WTC11 (cell line): Measurements from ENCODE around the gene RBM20.

Source experiments
- ELF4 ChIP-seq: sonication (generic); formaldehyde crosslinking; IDR thresholded peaks from 2 replicates; pipeline ENCODE4 v1.8.1; 2022; ENCODE audit warnings: low read depth, mild to moderate bottlenecking, moderate library complexity, missing genetic modification reagents
- GABPB1 ChIP-seq: sonication (generic); formaldehyde crosslinking; IDR thresholded peaks from 2 replicates; pipeline ENCODE4 v1.8.1; 2023; ENCODE audit warnings: mild to moderate bottlenecking, missing genetic modification reagents
- MLX ChIP-seq: sonication (generic); formaldehyde crosslinking; IDR thresholded peaks from 2 replicates; pipeline ENCODE4 v1.8.1; 2023; ENCODE audit warnings: mild to moderate bottlenecking, missing genetic modification reagents, moderate library complexity
- NR3C1 ChIP-seq: sonication (generic); formaldehyde crosslinking; conservative IDR thresholded peaks from 2 replicates; pipeline ENCODE4 v1.8.1; 2023; ENCODE audit warnings: low read depth, mild to moderate bottlenecking, missing genetic modification reagents
- TEAD4 ChIP-seq: sonication (generic); formaldehyde crosslinking; IDR thresholded peaks from 2 replicates; pipeline ENCODE4 v1.8.0; 2022; ENCODE audit warnings: mild to moderate bottlenecking, missing genetic modification reagents
- ZBTB21 ChIP-seq: sonication (generic); formaldehyde crosslinking; IDR thresholded peaks from 2 replicates; pipeline ENCODE4 v1.8.1; 2023; ENCODE audit warnings: mild to moderate bottlenecking, missing genetic modification reagents, borderline replicate concordance
- ZNF121 ChIP-seq: sonication (generic); formaldehyde crosslinking; IDR thresholded peaks from 2 replicates; pipeline ENCODE4 v1.8.0; 2023; ENCODE audit warnings: missing genetic modification reagents
- ZNF232 ChIP-seq: sonication (generic); formaldehyde crosslinking; IDR thresholded peaks from 2 replicates; pipeline ENCODE4 v1.8.0; 2022; ENCODE audit warnings: mild to moderate bottlenecking, missing genetic modification reagents
- TF ChIP-seq, protein P1 (sequence below): sonication (generic); formaldehyde crosslinking; IDR thresholded peaks from 2 replicates; pipeline ENCODE4 v1.8.0; 2022; ENCODE audit warnings: mild to moderate bottlenecking, missing genetic modification reagents
- TF ChIP-seq, protein P2 (sequence below): fragments of 200-600 bp; IDR thresholded peaks from 2 replicates; pipeline ENCODE4 v1.8.0; 2022; ENCODE audit warnings: antibody characterized with exemption
- TF ChIP-seq, protein P3 (sequence below): sonication (generic); formaldehyde crosslinking; IDR thresholded peaks from 2 replicates; pipeline ENCODE4 v1.8.1; 2022; ENCODE audit warnings: missing genetic modification reagents, borderline replicate concordance
- TF ChIP-seq, protein P4 (sequence below): sonication (generic); formaldehyde crosslinking; conservative IDR thresholded peaks from 2 replicates; pipeline ENCODE4 v1.8.1; 2022; ENCODE audit warnings: mild to moderate bottlenecking, missing genetic modification reagents
- TF ChIP-seq, protein P5 (sequence below): sonication (generic); formaldehyde crosslinking; IDR thresholded peaks from 2 replicates; pipeline ENCODE4 v1.8.1; 2023; ENCODE audit warnings: mild to moderate bottlenecking, missing genetic modification reagents, moderate library complexity

DNA sequence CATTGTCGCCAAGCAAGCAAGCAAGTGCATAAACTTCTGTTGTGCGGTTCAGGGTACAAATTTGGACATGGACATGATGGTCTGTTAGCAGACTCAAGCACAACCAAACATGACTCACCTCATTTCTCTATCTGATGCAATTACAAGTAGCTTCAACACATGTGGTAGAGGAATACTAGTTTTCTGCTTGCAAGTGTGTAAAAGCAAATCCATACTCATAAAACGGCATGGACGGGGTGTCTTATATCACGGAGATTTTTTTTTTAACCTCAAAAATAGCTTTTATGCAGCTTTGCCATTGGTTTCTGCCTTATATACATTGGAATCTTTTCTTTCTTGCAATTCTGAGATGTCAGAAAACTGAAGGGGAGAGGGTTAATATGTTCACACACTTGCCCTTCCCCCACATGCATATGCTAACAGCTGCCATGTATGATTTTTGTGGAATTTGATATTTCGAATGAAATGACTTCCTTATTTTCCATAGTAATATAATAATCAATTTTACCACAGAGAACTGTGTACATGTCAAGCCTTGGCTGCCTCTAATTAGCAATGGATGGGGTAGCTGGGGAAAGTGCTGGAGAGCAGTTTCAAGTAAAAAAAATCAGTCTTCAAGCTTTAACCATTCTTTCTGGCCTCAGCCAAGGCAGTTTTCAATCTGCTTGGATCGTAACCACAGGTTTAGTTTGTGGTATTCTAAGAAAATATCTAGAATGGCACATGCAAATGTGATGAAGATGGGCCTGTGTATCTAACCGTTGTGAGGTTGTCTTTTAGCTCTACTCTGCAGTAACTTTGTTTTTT lies 121.6 kb downstream of the RBM20 start:
- TF ChIP-seq MLX (no peak), ZBTB21 (CRISPR knock-in tag) (no peak), GABPB1 (CRISPR knock-in tag) (peak; percentile 73), NR3C1 (CRISPR knock-in tag) (no peak), ELF4 (CRISPR knock-in tag) (no peak), TEAD4 (CRISPR knock-in tag) (no peak), ZNF121 (CRISPR knock-in tag) (no peak), ZNF232 (CRISPR knock-in tag) (no peak)
- TF ChIP-seq, protein P1, sequence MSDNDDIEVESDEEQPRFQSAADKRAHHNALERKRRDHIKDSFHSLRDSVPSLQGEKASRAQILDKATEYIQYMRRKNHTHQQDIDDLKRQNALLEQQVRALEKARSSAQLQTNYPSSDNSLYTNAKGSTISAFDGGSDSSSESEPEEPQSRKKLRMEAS (CRISPR knock-in tag), result no peak
- TF ChIP-seq, protein P2, sequence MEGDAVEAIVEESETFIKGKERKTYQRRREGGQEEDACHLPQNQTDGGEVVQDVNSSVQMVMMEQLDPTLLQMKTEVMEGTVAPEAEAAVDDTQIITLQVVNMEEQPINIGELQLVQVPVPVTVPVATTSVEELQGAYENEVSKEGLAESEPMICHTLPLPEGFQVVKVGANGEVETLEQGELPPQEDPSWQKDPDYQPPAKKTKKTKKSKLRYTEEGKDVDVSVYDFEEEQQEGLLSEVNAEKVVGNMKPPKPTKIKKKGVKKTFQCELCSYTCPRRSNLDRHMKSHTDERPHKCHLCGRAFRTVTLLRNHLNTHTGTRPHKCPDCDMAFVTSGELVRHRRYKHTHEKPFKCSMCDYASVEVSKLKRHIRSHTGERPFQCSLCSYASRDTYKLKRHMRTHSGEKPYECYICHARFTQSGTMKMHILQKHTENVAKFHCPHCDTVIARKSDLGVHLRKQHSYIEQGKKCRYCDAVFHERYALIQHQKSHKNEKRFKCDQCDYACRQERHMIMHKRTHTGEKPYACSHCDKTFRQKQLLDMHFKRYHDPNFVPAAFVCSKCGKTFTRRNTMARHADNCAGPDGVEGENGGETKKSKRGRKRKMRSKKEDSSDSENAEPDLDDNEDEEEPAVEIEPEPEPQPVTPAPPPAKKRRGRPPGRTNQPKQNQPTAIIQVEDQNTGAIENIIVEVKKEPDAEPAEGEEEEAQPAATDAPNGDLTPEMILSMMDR, result no peak
- TF ChIP-seq, protein P3, sequence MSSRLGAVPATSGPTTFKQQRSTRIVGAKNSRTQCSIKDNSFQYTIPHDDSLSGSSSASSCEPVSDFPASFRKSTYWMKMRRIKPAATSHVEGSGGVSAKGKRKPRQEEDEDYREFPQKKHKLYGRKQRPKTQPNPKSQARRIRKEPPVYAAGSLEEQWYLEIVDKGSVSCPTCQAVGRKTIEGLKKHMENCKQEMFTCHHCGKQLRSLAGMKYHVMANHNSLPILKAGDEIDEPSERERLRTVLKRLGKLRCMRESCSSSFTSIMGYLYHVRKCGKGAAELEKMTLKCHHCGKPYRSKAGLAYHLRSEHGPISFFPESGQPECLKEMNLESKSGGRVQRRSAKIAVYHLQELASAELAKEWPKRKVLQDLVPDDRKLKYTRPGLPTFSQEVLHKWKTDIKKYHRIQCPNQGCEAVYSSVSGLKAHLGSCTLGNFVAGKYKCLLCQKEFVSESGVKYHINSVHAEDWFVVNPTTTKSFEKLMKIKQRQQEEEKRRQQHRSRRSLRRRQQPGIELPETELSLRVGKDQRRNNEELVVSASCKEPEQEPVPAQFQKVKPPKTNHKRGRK (CRISPR knock-in tag), result no peak
- TF ChIP-seq, protein P4, sequence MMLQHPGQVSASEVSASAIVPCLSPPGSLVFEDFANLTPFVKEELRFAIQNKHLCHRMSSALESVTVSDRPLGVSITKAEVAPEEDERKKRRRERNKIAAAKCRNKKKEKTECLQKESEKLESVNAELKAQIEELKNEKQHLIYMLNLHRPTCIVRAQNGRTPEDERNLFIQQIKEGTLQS (CRISPR knock-in tag), result no peak
- TF ChIP-seq, protein P5, sequence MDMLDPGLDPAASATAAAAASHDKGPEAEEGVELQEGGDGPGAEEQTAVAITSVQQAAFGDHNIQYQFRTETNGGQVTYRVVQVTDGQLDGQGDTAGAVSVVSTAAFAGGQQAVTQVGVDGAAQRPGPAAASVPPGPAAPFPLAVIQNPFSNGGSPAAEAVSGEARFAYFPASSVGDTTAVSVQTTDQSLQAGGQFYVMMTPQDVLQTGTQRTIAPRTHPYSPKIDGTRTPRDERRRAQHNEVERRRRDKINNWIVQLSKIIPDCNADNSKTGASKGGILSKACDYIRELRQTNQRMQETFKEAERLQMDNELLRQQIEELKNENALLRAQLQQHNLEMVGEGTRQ (CRISPR knock-in tag), result no peak
